Mucosa of rectum (tissue), 2 donors: ENCODE measurements around the gene ENTPD8.

Experiments used
- H3K27ac ChIP-seq, 2 donors: one replicate each; pipeline ENCODE4 v1.7.0; 2013; ENCODE audit warnings: inconsistent platforms in 2 of 2, low read depth in 2 of 2, low read length in 2 of 2
- H3K27me3 ChIP-seq, 2 donors: one replicate each; pipeline ENCODE4 v1.7.0; 2013; ENCODE audit warnings: low read length in 2 of 2; ENCODE audit not compliant: control insufficient read depth in 2 of 2, insufficient read depth in 2 of 2
- H3K36me3 ChIP-seq, 2 donors: one replicate each; pipeline ENCODE4 v1.7.0; 2013; ENCODE audit warnings: low read length in 2 of 2; ENCODE audit not compliant: control insufficient read depth in 2 of 2, insufficient read depth in 2 of 2
- H3K4me1 ChIP-seq, 2 donors: one replicate each; pipeline ENCODE4 v1.7.0; 2013; ENCODE audit warnings: low read length in 2 of 2, mild to moderate bottlenecking in 1 of 2; ENCODE audit not compliant: control insufficient read depth in 2 of 2, insufficient read depth in 2 of 2
- H3K4me3 ChIP-seq, 2 donors: one replicate each; pipeline ENCODE4 v1.7.0; 2013; ENCODE audit warnings: low read length in 2 of 2
- H3K9ac ChIP-seq, 2 donors: one replicate each; pipeline ENCODE4 v1.7.0; 2013; ENCODE audit warnings: low read length in 2 of 2, low read depth in 1 of 2, mild to moderate bottlenecking in 1 of 2
- H3K9me3 ChIP-seq, 2 donors: one replicate each; pipeline ENCODE4 v1.7.0; 2013; ENCODE audit warnings: low read length in 2 of 2; ENCODE audit not compliant: control insufficient read depth in 2 of 2
- donor health status: healthy.
- donor health status: Normal muscosa, but diverticular disease.

ENTPD8 gene

GRCh38 chr9:137435980-137436760, 5.0 kb downstream of the ENTPD8 start:
- H3K4me1 ChIP-seq = peaks cover 24 to 36% of the 10 kb centered on the region in 2 donors
- H3K27me3 ChIP-seq = no peaks in the 10 kb centered on the region
- H3K9me3 ChIP-seq = no peaks in the 10 kb centered on the region
- H3K9ac ChIP-seq = peak overlapping the region in 1 of 2 donors; percentile 77
- H3K36me3 ChIP-seq = no peaks in the 10 kb centered on the region
- H3K27ac ChIP-seq = peak overlapping the region; percentile 56 to 74
- peak overlapping the region; percentile 37 to 53 for H3K4me3 ChIP-seq

GRCh38 chr9:137435381-137435891, 5.7 kb downstream of the ENTPD8 start:
- Histone ChIP-seq H3K36me3 (no peaks in the 10 kb centered on the region), H3K27ac (peak overlapping the region; percentile 56 to 74), H3K4me3 (no peak overlapping the region), H3K9ac (peak overlapping the region in 1 of 2 donors; percentile 77), H3K4me1 (peaks cover 24 to 36% of the 10 kb centered on the region in 2 donors), H3K9me3 (no peaks in the 10 kb centered on the region), H3K27me3 (no peaks in the 10 kb centered on the region)

- Histone ChIP-seq H3K9me3 (no peaks in the 10 kb centered on the region), H3K36me3 (no peaks in the 10 kb centered on the region), H3K9ac (no peak overlapping the region), H3K27ac (no peak overlapping the region), H3K27me3 (no peaks in the 10 kb centered on the region), H3K4me3 (no peak overlapping the region), H3K4me1 (peaks cover 24 to 41% of the 10 kb centered on the region in 2 donors)
Measured at GRCh38 chr9:137434498-137435380, 6.4 kb downstream of the ENTPD8 start.

GRCh38 chr9:137433916-137434431, 7.2 kb downstream of the ENTPD8 start:
- Histone ChIP-seq H3K9me3 (no peaks in the 10 kb centered on the region), H3K9ac (no peak overlapping the region), H3K4me3 (no peak overlapping the region), H3K27ac (no peak overlapping the region), H3K36me3 (no peaks in the 10 kb centered on the region), H3K27me3 (no peaks in the 10 kb centered on the region), H3K4me1 (peaks cover 24 to 36% of the 10 kb centered on the region in 2 donors)

DNA sequence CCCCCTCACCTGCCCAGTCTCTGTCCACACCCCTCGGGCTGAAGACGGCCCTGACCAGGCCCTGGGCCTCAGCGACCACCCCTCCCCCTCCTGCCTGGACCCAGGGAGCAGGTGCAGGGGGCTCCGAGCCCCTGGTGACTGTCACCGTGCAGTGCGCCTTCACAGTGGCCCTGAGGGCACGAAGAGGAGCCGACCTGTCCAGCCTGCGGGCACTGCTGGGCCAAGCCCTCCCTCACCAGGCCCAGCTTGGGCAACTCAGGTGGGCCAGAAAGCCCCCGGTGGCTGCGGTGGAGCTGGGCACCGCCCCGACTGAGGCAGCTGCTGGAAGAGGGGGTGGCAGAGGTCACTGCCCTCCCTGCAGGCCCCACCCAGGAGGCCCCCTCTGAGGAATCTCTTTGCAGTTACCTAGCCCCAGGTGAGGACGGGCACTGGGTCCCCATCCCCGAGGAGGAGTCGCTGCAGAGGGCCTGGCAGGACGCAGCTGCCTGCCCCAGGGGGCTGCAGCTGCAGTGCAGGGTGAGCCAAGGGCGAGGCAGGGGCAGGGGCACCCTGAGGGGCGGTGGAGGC, 7.7 kb downstream of the ENTPD8 start:
- H3K4me3 ChIP-seq = no peak overlapping the region
- H3K27ac ChIP-seq = no peak overlapping the region
- H3K9me3 ChIP-seq = no peaks in the 10 kb centered on the region
- H3K9ac ChIP-seq = no peak overlapping the region
- H3K36me3 ChIP-seq = no peaks in the 10 kb centered on the region
- H3K27me3 ChIP-seq = no peaks in the 10 kb centered on the region
- H3K4me1 ChIP-seq = peaks cover 24 to 36% of the 10 kb centered on the region in 2 donors

- Histone ChIP-seq H3K4me1 (peaks cover 21 to 30% of the 10 kb centered on the region in 2 donors), H3K36me3 (no peaks in the 10 kb centered on the region), H3K4me3 (no peak overlapping the region), H3K27me3 (no peaks in the 10 kb centered on the region), H3K9me3 (no peaks in the 10 kb centered on the region), H3K9ac (no peak overlapping the region), H3K27ac (no peak overlapping the region)
Measured at GRCh38 chr9:137432687-137433348, 8.3 kb downstream of the ENTPD8 start.

DNA sequence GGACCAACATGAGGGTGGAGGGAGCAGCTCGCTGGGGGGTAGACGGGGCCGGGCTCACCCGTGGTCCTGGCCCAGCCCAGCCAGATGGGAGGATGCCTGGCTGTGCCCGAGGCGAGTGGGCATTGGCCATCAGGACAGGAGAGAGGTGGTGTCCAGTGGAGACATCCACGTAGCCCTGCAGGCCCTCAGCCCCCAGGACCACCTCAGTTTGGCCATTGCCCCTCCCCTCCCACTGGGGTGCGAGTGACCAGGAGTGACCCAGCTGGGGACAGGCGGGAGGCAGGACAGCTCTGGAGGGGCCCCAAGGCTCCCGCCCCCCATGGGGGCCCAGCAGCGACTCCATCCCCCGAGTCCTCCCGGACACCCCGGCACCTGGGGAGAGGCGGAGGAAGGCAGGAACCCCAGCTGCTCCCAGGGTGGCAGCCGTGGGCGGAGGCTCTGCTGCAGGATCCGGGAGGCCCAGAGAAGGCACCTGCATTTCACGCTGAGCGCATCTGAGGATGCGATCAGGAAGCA, 9.7 kb downstream of the ENTPD8 start:
- peaks cover 0 to 3% of the 10 kb centered on the region in 2 donors for H3K36me3 ChIP-seq
- H3K27ac ChIP-seq = no peak overlapping the region
- H3K27me3 ChIP-seq = no peaks in the 10 kb centered on the region
- no peak overlapping the region for H3K9ac ChIP-seq
- no peak overlapping the region for H3K4me3 ChIP-seq
- H3K9me3 ChIP-seq = no peaks in the 10 kb centered on the region
- H3K4me1 ChIP-seq = peaks cover 8 to 17% of the 10 kb centered on the region in 2 donors

- Histone ChIP-seq H3K9me3 (no peaks in the 10 kb centered on the region), H3K4me1 (peaks cover 3 to 11% of the 10 kb centered on the region in 2 donors), H3K9ac (no peak overlapping the region), H3K36me3 (peaks cover 0 to 3% of the 10 kb centered on the region in 2 donors), H3K4me3 (no peak overlapping the region), H3K27ac (no peak overlapping the region), H3K27me3 (no peaks in the 10 kb centered on the region)
Measured at GRCh38 chr9:137430723-137431415, 10.3 kb downstream of the ENTPD8 start.
